OCI-LY1 (cell line): ENCODE measurements around the gene ASCC1.

ENCODE experiments used
- EZH2 ChIP-seq: fragments of 200-600 bp; sonication (generic), shearing (Covaris generic); IDR thresholded peaks from 2 replicates; pipeline ENCODE4 v1.8.0; 2017; ENCODE audit warnings: borderline replicate concordance, mixed run types, mild to moderate bottlenecking, antibody characterized with exemption, low read length, moderate library complexity, mixed read lengths
- TF ChIP-seq, protein P1 (sequence below): fragments of 200-600 bp; sonication (generic), shearing (Covaris generic); IDR thresholded peaks from 2 replicates; pipeline ENCODE4 v1.5.1; 2017; ENCODE audit warnings: mild to moderate bottlenecking, antibody characterized with exemption, low read length, moderate library complexity, mixed read lengths

DNA sequence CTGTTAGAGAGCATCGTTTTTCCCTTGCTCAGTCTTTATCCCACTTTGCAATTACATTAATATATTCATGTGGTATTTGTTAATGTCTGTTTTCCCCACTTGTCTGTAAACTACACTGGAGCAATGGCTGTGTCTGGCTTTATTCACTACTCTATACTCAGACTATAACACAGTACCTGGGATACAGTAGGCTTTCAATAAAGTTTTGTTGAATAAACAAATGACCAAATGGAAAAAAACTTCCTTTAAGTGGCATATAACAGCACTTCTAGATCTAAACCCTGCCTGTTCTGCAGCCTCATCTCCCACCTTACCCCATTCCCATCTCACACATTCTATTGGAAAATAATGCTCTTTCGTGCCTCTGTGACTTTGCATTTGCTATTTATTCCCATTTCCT is 70.4 kb downstream of the ASCC1 start:
- TF ChIP-seq, protein P1, sequence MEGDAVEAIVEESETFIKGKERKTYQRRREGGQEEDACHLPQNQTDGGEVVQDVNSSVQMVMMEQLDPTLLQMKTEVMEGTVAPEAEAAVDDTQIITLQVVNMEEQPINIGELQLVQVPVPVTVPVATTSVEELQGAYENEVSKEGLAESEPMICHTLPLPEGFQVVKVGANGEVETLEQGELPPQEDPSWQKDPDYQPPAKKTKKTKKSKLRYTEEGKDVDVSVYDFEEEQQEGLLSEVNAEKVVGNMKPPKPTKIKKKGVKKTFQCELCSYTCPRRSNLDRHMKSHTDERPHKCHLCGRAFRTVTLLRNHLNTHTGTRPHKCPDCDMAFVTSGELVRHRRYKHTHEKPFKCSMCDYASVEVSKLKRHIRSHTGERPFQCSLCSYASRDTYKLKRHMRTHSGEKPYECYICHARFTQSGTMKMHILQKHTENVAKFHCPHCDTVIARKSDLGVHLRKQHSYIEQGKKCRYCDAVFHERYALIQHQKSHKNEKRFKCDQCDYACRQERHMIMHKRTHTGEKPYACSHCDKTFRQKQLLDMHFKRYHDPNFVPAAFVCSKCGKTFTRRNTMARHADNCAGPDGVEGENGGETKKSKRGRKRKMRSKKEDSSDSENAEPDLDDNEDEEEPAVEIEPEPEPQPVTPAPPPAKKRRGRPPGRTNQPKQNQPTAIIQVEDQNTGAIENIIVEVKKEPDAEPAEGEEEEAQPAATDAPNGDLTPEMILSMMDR, result no peak
- no peak for TF ChIP-seq EZH2
